Measurements from ENCODE around the gene NR6A1. TPM values are rescaled to one million over a fixed set of nuclear protein-coding genes. Genes with fewer than 3 reads are reported as not detected.

The NR6A1 gene
- total and polyA plus RNA-seq, 11 donors: 0.65 to 5.7 (median 1.6) TPM

DNA sequence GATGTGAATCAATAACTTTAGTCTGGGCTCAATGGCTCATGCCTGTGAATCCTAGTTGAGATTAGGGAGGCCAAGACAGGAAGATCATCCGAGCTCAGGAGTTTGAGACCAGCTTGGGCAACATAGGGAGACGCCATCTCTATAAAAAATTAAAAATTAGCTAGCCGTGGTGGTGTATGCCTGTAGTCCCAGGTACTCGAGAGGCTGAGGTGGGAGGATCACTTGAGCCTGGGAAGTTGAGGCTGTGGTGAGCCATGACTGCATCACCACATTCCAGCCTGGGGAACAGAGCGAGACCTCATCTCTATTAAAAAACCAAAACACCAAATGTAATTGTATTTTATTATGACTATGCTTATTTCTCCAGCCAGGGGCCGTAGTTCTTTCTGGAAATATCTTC, 194.4 kb downstream of the NR6A1 start:
- TF ChIP-seq, protein P1, sequence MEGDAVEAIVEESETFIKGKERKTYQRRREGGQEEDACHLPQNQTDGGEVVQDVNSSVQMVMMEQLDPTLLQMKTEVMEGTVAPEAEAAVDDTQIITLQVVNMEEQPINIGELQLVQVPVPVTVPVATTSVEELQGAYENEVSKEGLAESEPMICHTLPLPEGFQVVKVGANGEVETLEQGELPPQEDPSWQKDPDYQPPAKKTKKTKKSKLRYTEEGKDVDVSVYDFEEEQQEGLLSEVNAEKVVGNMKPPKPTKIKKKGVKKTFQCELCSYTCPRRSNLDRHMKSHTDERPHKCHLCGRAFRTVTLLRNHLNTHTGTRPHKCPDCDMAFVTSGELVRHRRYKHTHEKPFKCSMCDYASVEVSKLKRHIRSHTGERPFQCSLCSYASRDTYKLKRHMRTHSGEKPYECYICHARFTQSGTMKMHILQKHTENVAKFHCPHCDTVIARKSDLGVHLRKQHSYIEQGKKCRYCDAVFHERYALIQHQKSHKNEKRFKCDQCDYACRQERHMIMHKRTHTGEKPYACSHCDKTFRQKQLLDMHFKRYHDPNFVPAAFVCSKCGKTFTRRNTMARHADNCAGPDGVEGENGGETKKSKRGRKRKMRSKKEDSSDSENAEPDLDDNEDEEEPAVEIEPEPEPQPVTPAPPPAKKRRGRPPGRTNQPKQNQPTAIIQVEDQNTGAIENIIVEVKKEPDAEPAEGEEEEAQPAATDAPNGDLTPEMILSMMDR (IDR thresholded peaks at IDR 0.05): no peak
- TF ChIP-seq POLR2A (IDR thresholded peaks at IDR 0.05): no peak
- Histone ChIP-seq H3K9me3 (no peaks in the 10 kb centered on the region), H3K27me3 (no peaks in the 10 kb centered on the region), H3K4me3 (no peak overlapping the region), H3K4me1 (no peaks in the 10 kb centered on the region), H3K27ac (no peak overlapping the region), H3K36me3 (no peaks in the 10 kb centered on the region)
- DNase-seq (no peak), ATAC-seq (no peak)
- intact Hi-C loops (cut with DNase I): no loop called here
- 86 to 93% (median 92%) methylated on average over 6 of the region's 6 CpGs for WGBS, 4 donors

DNA sequence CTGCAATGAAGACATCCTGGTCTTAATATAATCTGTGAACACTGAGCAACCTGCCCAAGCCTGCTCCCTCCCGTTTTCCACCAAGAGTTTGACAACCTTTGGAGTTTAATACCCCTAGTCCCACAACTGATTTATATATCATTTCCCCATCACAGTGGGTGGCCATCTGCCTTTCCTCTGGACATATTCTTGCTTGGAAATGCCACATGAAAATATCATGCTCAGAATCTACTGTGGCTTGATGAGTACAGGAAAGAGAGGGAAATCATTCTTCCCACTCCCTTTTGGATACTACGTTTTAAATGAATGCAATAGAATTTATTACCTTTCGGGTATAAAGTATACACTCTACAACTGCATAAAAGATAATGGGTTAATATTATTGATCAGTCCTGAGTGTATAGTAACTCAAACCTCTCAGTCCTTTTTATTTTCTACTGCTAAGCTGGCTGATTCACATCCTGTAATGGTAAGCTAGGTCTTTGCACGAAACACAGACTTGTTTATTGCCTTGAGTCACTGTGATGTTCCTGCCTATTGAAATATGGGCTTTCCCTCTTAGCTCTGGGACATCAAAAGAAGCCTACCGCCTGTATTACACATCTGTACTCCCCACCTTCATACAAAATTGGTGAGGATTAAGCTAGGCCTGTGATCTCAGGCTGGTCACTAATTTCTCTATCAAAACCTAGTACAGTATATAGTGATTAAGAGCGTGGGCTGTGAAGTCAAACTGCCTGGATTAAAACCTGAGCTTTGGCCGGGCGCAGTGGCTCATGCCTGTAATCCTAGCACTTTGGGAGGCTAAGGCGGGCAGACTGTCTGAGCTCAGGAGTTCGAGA, 196.4 kb downstream of the NR6A1 start:
- H3K27ac ChIP-seq: no peak overlapping the region
- H3K4me1 ChIP-seq: peaks cover 0 to 4% (median 0%) of the 10 kb centered on the region in 12 donors
- H3K9me3 ChIP-seq: no peaks in the 10 kb centered on the region
- ATAC-seq (no peak), DNase-seq (no peak)
- intact Hi-C loops (cut with DNase I): no loop called here
- no peak overlapping the region for H3K4me3 ChIP-seq
- WGBS, 4 donors: 84 to 89% (median 86%) methylated on average over 10 of the region's 10 CpGs
- no peak for TF ChIP-seq POLR2A (IDR thresholded peaks at IDR 0.05)
- TF ChIP-seq, protein P1 (IDR thresholded peaks at IDR 0.05): no peak
- no peaks in the 10 kb centered on the region for H3K36me3 ChIP-seq
- H3K27me3 ChIP-seq: no peaks in the 10 kb centered on the region

DNA sequence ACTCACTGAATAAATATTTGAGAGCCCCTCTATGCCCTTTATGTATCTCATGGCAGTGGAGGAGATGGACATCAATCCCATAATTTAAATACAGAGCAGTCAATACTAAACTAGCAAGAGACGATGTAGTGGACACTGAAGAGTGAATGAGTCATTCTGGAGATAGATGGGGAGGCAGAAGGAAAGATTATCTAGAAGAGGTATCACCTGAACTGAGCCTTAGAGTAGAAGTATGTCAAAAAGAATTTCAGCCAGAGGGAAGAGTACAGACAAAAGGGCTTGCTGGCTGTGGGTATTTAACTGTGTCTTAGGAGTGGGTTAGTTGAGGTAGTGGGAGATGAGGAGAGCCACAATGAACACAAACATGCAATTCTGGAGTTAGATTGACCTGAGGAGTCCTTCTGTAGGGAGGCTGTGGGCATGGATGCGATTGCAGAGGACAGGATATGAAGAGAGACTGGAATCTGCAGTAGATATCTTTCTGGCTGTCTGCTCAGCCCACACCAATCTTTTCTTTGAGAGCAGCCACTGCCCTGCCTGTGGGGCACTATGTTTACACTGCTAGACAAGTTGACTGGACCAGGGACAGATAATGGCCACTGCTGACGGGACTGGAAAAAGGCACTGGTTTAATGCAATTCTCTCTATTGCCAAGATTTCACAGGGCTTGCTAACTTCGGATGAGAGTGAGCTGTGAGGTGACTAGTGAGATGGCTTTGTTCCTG, 200.0 kb downstream of the NR6A1 start:
- ATAC-seq (peak in 1 of 4 donors; percentile 36), DNase-seq (no peak)
- Histone ChIP-seq H3K36me3 (no peaks in the 10 kb centered on the region), H3K4me3 (no peak overlapping the region), H3K27ac (no peak overlapping the region), H3K27me3 (no peaks in the 10 kb centered on the region), H3K9me3 (no peaks in the 10 kb centered on the region), H3K4me1 (peaks cover 0 to 5% (median 0%) of the 10 kb centered on the region in 12 donors)
- intact Hi-C loops (cut with DNase I): no loop called here
- TF ChIP-seq POLR2A (IDR thresholded peaks at IDR 0.05): no peak
- TF ChIP-seq, protein P1 (IDR thresholded peaks at IDR 0.05): no peak
- 52 to 58% (median 55%) methylated on average over 4 of the region's 4 CpGs for WGBS, 4 donors

DNA sequence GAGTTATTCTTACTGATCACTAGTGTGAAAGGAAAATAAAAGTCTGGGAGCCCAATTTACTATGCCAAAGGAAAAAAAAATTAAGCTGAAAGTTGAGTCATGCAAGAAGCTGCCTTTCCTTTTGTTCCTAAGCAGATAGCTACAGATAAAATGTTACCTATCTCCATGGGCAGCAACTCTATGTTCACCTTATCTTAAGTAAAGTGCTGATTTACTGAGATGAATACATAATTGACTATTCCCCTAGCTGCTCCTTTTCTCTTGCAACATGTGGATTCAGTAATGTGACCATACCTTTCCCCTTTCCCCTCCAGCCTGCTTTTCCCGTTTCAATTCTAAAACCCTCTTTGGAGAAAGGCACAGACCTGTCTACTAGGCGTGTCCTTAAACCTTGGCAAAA, 201.2 kb downstream of the NR6A1 start:
- whole genome bisulfite sequencing, 4 donors: 75 to 88% (median 85%) methylated on average over 2 of the region's 2 CpGs

More for the DNA sequence above, 201.2 kb downstream of the NR6A1 start:
- H3K4me1 ChIP-seq: peaks cover 0 to 5% (median 0%) of the 10 kb centered on the region in 12 donors
- intact Hi-C loops (cut with DNase I): no loop called here
- H3K36me3 ChIP-seq: no peaks in the 10 kb centered on the region
- DNase-seq: no peak
- no peak for TF ChIP-seq POLR2A (IDR thresholded peaks at IDR 0.05)
- TF ChIP-seq, protein P1 (IDR thresholded peaks at IDR 0.05): no peak
- ATAC-seq: no peak
- no peak overlapping the region for H3K27ac ChIP-seq
- H3K4me3 ChIP-seq: no peak overlapping the region
- no peaks in the 10 kb centered on the region for H3K27me3 ChIP-seq
- no peaks in the 10 kb centered on the region for H3K9me3 ChIP-seq
